ENCODE measurements around the gene MAD1L1. TPM values are rescaled to one million over a fixed set of nuclear protein-coding genes. Genes with fewer than 3 reads are reported as not detected.
"Not testable (repeated sequence)": the region's sequence is repeated elsewhere in the genome, so short reads cannot be mapped to it uniquely, and the experiment has no call there.

Gene MAD1L1
- total RNA-seq, 4 donors from 2014 or later, result 18.4 to 39.1 (median 25.7) TPM

DNA sequence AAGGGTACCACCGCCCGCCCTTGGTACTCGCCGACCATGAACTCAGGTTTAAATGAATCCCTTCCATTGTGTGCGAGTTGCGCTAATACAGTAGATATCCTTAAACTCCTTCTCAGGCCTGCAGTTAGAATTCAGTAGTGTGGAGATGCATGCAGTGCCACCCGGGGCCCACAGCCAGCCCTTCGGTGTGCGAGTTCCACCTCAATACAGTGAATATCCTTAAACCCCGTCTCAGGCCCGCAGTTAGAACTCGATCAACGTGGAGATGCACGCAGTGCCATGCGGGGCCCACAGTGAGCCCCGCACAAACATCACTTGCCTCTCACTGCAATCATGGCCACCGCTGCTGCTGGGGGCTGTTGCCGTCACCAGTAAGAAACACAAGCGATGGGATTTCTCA, 261.9 kb downstream of the MAD1L1 start:
- DNase-seq (ENCODE audit: low spot score), result no peak

GRCh38 chr7:1970285-1970660, 262.5 kb downstream of the MAD1L1 start:
- not testable (repeated sequence) for ATAC-seq (ENCODE audit: low FRiP score); DNase-seq (ENCODE audit: low spot score)

More for the DNA sequence above, 261.9 kb downstream of the MAD1L1 start:
- ATAC-seq (ENCODE audit: low FRiP score), result no peak
- no peak for TF ChIP-seq CTCF (IDR thresholded peaks at IDR 0.05)

DNA sequence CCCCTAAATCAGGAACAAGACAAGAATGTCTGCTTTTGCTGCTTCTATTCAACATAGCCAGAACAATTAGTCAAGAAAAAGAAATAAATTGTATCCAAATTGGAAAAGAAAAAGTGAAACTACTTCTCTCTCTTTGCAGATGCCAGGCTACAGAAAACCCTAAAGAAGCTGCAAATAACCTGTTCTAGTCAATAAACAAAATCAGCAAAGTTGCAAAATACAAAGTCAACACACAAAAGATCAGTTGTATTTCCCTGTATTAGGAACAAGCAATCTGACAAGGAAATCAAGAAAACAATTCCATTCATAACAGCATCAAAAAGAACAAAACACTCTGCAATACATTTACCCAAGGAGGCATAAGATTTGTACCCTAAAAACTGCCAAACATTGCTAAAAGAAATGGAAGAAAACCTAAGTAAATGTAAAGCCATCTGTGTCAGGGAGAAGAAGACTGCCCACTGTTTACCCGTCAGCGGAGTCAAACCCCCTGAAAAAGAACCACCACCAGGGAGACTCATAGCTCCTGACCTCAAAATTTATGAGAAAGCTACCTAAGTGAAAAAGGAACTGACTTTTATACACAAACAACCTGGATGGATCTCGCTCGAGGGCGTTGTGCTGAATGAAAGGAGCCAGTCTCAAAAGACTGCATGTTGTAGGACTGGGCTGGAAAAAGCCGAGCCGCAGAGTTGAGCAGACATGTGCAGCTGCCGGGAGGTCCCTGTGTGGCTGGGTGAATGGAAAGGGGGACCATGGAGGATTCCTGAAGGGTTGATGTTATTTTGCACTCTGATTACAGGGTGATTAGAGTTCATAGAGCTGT, 263.1 kb downstream of the MAD1L1 start:
- DNase-seq (ENCODE audit: low spot score), result no peak
- TF ChIP-seq CTCF (IDR thresholded peaks at IDR 0.05), result no peak
- ATAC-seq (ENCODE audit: low FRiP score), result no peak

- no peak for TF ChIP-seq CTCF (IDR thresholded peaks at IDR 0.05)
- no peak for ATAC-seq (ENCODE audit: low FRiP score)
- no peak for DNase-seq (ENCODE audit: low spot score)
Observed at GRCh38 chr7:1968397-1969111, 264.2 kb downstream of the MAD1L1 start.

- ATAC-seq (ENCODE audit: low FRiP score) (no peak), DNase-seq (ENCODE audit: low spot score) (no peak)
- no peak for TF ChIP-seq CTCF (IDR thresholded peaks at IDR 0.05)
Observed at GRCh38 chr7:1967512-1968396, 265.0 kb downstream of the MAD1L1 start.

GRCh38 chr7:1966631-1967200, 266.0 kb downstream of the MAD1L1 start:
- DNase-seq (ENCODE audit: low spot score), result no peak
- no peak for ATAC-seq (ENCODE audit: low FRiP score)
- TF ChIP-seq CTCF (IDR thresholded peaks at IDR 0.05), result no peak
